H1 (cell line): ENCODE results near the gene PTP4A1. TPM values are rescaled to one million over a fixed set of nuclear protein-coding genes. Genes with fewer than 3 reads are reported as not detected.

Experiments used
- CHD7 ChIP-seq: fragments of 300-600 bp; sonication (generic); IDR thresholded peaks from 2 replicates; pipeline ENCODE4 v1.7.1; 2012; ENCODE audit warnings: low read length, moderate library complexity, mild to moderate bottlenecking, inconsistent platforms; ENCODE audit not compliant: insufficient replicate concordance
- polyA plus RNA-seq, 7 experiments: library from polyadenylated mRNA; depleted of rRNA in 3 of 7; stranded (reverse) in 5 of 7; unstranded in 2 of 7; fragments of >200 nt in 5 of 7; fragments of 200-250 nt in 2 of 7; gene quantifications; 1 replicate in 5 of 7; 2 replicates in 1 of 7; 4 replicates in 1 of 7; pipeline versions ENCODE4 v1.2.1 to v1.2.3, GENCODE V29; 2011 to 2013; ENCODE audit warnings: missing spikeins in 2 of 7, mixed read lengths in 2 of 7
- total RNA-seq: library from RNA; stranded (reverse); fragmentation: NEBNext Ultra II Directional; extraction: Animal tissue kit (Norgen Biotek cat#: 25700); gene quantifications from 2 replicates; pipeline ENCODE4 v1.2.1, GENCODE V29; 2021

The PTP4A1 gene
- total and polyA plus RNA-seq, 2 of the 8 experiments (the other 6 are each of a cell fraction or from before 2014, with no cell fraction given), result 21.1 to 76.3 TPM

GRCh38 chr6:63533952-63534351, 38.3 kb upstream of the PTP4A1 start (continued):
- no peak for TF ChIP-seq CHD7
